DOHH2 (cell line): ENCODE data around the gene CHRNB2.

Source experiments
- EZH2phosphoT487 ChIP-seq: fragments of 200-600 bp; sonication (generic); IDR thresholded peaks from 2 replicates; pipeline ENCODE4 v1.6.1; 2017; ENCODE audit warnings: borderline replicate concordance, mild to moderate bottlenecking, antibody characterized with exemption, low read length, moderate library complexity, mixed read lengths
- TF ChIP-seq, protein P1 (sequence below): fragments of 200-600 bp; sonication (generic); IDR thresholded peaks from one replicate; pipeline ENCODE4 v1.5.1; 2014; ENCODE audit warnings: antibody characterized with exemption, mild to moderate bottlenecking, low read depth, low read length; ENCODE audit not compliant: poor library complexity, severe bottlenecking

DNA sequence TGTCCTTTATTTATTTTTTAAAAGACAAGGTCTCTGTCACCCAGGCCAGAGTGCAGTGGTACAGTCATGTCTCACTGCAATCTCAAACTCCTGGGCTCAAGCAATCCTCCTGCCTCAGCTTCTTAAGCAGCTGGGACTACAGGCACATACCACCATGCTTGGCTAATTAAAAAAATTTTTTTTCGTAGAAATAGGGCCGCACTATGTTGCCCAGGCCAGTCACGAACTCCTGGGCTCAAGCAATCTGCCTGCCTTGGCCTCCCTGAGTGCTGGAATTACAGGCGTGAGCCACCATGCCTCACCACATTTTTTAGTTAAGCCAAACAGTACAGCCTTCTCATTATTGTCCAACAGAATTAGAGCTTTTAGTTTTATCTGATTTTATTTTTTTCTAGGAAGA lies 47.8 kb downstream of the CHRNB2 start:
- TF ChIP-seq, protein P1, sequence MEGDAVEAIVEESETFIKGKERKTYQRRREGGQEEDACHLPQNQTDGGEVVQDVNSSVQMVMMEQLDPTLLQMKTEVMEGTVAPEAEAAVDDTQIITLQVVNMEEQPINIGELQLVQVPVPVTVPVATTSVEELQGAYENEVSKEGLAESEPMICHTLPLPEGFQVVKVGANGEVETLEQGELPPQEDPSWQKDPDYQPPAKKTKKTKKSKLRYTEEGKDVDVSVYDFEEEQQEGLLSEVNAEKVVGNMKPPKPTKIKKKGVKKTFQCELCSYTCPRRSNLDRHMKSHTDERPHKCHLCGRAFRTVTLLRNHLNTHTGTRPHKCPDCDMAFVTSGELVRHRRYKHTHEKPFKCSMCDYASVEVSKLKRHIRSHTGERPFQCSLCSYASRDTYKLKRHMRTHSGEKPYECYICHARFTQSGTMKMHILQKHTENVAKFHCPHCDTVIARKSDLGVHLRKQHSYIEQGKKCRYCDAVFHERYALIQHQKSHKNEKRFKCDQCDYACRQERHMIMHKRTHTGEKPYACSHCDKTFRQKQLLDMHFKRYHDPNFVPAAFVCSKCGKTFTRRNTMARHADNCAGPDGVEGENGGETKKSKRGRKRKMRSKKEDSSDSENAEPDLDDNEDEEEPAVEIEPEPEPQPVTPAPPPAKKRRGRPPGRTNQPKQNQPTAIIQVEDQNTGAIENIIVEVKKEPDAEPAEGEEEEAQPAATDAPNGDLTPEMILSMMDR = no peak
- TF ChIP-seq EZH2phosphoT487 = no peak
